VCaP (cell line): Measurements from ENCODE around the gene POLR2F.
"Not testable (repeated sequence)": the region's sequence is repeated elsewhere in the genome, so short reads cannot be mapped to it uniquely, and the experiment has no call there.

Experiments
- H3K27ac ChIP-seq: fragments of 450-650 bp; 2 replicates; pipeline ENCODE4 v1.5.1; 2017
- CTCF ChIP-seq: fragments of 450-650 bp; conservative IDR thresholded peaks from 2 replicates; pipeline ENCODE4 v1.5.1; 2017; ENCODE audit warnings: mild to moderate bottlenecking, moderate library complexity

POLR2F gene

DNA sequence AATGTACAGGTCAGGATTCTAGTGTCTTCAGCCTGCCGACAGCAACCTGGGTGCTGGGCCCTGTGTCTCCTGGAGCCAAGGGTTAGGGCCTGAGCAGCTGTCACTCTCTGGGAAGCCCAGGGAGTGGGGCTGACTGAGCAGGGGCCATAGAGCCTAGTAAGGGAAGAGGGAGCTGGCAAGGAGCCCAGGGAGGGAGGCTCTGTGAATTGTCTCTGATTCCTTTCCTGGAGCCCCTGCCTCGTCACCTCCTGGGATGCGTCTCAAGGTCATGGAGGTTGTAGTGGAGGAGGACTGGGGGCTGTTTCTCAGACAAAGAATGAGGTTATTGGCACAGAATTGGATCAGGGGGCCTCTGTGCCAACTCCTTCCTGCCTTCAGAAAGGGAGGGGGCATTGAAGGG, 19.0 kb downstream of the POLR2F start:
- H3K27ac ChIP-seq: no peak overlapping the region
- TF ChIP-seq CTCF: no peak

DNA sequence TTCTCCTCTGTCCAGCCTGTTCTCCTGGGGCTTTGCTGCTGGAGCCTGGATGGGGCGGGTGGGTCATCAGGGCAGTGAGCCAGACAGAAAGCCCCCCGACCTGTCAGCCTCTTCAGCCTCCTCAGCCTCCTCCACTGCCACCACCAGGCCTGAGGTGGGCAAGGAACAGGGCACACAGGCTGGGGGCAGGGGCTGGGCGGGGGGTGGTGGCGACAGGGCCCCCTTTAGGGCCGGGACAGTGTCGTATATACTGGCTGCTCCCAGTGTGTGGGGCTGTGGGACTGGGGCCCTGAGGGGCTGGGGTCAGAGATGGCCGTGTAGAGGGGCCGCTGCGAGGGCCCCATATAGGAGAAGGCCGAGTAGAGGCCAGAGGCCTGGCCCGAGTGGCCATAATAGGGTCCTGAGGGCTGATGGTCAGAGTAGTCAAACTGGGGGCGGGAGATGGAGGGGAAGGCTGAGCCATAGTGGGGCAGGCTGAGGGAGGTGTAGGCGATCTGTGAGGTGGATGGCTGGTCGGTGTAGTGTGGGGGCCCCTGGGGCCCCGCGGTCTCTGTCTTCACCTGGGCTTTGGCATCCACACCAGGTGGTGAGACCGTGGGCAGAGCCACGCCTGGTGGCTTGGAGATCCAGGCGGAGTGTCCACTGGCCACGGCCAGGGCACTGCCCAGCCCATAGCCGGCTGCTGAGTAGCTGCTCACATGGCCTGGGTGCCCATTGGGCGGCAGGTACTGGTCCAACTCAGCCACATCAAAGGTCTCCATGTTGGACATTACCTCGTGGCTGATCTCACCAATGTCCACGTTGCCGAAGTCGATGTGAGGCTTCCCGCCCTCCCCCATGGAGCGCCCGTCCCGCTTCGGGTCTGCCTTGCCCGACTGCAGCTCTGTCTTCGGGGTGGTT, 20.0 kb downstream of the POLR2F start:
- H3K27ac ChIP-seq: no peak overlapping the region
- TF ChIP-seq CTCF: no peak

DNA sequence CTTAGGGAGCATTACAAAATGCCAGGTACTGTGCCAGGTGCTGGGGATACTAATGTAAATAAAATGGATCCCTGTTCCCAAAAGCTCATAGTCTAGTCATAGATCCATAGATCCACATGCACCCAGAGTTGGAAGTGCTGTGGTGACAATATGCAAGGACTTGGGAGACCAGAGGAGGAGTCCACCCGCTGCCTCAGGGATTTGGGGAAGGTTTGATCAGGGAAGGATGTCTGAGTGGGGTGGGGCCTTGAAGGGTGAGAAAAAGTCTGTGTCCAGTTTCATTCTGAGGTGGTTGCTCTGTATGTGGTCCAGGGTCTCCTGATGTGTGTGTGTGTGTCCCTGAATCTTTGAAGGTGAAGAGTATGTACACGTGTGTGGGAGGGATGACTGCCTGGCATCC, 21.7 kb downstream of the POLR2F start:
- H3K27ac ChIP-seq: no peak overlapping the region
- no peak for TF ChIP-seq CTCF

DNA sequence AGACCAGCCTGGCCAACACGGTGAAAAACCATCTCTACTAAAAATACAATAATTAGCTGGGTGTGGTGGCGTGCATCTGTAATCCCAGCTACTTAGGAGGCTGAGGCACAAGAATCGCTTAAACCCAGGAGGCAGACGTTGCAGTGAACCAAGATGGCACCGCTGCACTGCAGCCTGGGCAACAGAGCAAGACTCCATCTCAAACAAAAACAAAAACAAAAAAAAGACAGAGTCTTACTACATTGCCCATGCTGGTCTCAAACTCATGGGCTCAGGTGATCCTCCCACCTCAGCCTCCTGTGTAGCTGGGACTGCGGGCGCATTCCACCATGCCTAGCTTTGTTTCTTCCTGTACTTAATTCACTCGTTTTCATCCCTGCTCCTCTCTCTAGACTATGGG, 22.5 kb downstream of the POLR2F start:
- not testable (repeated sequence) for H3K27ac ChIP-seq

DNA sequence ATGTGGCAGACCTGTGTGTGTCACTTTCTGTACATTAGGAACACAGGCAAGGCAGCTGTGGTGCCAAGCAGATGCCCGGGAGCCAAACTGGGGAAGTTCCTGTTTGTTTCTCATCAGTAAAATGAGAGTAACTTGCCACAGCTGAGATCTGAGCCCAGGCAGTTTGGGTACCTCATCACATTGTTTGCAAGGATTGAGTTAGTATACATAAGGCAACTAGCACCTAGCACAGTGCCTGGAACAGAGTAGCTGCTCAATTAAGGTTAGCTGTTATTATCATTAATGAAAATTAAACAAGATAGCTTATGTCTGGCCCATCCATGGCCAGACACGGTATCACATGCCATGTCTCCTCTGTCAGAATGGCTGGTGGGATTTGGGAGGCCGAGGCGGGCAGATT, 23.0 kb downstream of the POLR2F start:
- no peak overlapping the region for H3K27ac ChIP-seq
- TF ChIP-seq CTCF: no peak

- no peak for TF ChIP-seq CTCF
- no peak overlapping the region for H3K27ac ChIP-seq
Measured at GRCh38 chr22:37979782-37980181, 26.3 kb downstream of the POLR2F start.

- no peak overlapping the region for H3K27ac ChIP-seq
- TF ChIP-seq CTCF: no peak
Measured at GRCh38 chr22:37981282-37982011, 27.9 kb downstream of the POLR2F start.
